NT2/D1 (cell line): ENCODE measurements around the gene GBP1.

Experiments
- SUZ12 ChIP-seq: IDR thresholded peaks from 2 replicates; pipeline ENCODE4 v1.6.1; 2011; ENCODE audit not compliant: insufficient read length, insufficient read depth; ENCODE audit errors: extremely low read depth
- YY1 ChIP-seq: IDR thresholded peaks from 2 replicates; pipeline ENCODE4 v1.6.1; 2011; ENCODE audit not compliant: insufficient read length, insufficient read depth
- ZNF274 ChIP-seq: IDR thresholded peaks from 2 replicates; pipeline ENCODE4 v1.6.1; 2011; ENCODE audit warnings: mild to moderate bottlenecking, low read depth, low read length

- TF ChIP-seq SUZ12 (no peak), ZNF274 (no peak), YY1 (no peak)
Measured at GRCh38 chr1:89064632-89065031, 376 bp downstream of the GBP1 start.
